Bronchial epithelial cell (primary cell): ENCODE data around the gene DPYD. TPM values are rescaled to one million over a fixed set of nuclear protein-coding genes. Genes with fewer than 3 reads are reported as not detected.
A peak's percentile ranks its signal among the peaks of the same experiment; 100 is the strongest.
"Not testable (repeated sequence)": the region's sequence is repeated elsewhere in the genome, so short reads cannot be mapped to it uniquely, and the experiment has no call there.

Experiments
- DNase-seq: peaks from one replicate; pipeline ENCODE4 v3.0.0-alpha.2; 2010; ENCODE audit warnings: low read depth
- FAIRE-seq: peaks from 2 replicates; lab custom pipeline; 2011; peaks lifted over from hg19 to GRCh38; lab: Jason Lieb, UNC
- H3K27me3 ChIP-seq: 2 replicates; pipeline ENCODE4 v1.5.1; 2011; ENCODE audit warnings: low read length; ENCODE audit not compliant: control insufficient read depth, insufficient read depth
- H3K36me3 ChIP-seq: 2 replicates; pipeline ENCODE4 v1.5.1; 2011; ENCODE audit warnings: low read length; ENCODE audit not compliant: control insufficient read depth, insufficient read depth
- H3K4me3 ChIP-seq: 2 replicates; pipeline ENCODE4 v1.5.1; 2011; ENCODE audit warnings: mild to moderate bottlenecking, low read depth, low read length, control low read depth
- total RNA-seq: library from RNA; depleted of rRNA; stranded (reverse); fragments of >200 nt; gene quantifications from 2 replicates; pipeline ENCODE4 v1.2.1, GENCODE V29; 2014
- TF ChIP-seq, protein P1 (sequence below): IDR thresholded peaks from 2 replicates; pipeline ENCODE4 v1.5.1; 2011; ENCODE audit warnings: mild to moderate bottlenecking, moderate library complexity, low read length, control low read depth, inconsistent platforms; ENCODE audit not compliant: insufficient read depth, severe bottlenecking

DPYD gene
- total RNA-seq, 1 donor from 2014 or later: 1.6 TPM

DNA sequence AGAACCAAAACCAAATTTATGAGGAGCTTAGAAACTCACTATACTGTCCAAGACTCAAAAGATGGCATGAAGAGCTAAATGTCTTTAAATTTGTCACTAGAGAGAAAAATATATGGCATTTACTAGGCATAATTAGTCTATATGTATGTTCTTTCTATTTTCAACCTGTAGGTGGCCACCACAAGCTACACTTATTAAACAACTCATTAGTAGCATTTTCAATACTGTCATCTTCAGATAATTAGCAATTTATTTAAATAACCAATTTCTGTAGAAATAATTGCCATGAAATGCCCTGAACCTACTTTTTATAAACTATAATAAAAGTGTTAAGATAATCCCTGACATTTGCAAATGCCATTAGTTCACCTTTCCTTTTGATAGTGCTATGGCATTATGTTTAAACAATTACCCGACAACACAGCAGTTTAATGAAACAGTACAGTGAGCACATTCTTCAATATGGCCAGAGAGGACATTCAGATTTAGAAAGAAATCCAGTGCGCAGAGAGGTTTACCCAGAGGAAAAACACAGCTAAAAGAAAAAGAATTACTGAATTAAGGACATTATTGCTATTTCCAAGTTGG lies 676.8 kb downstream of the DPYD start:
- TF ChIP-seq, protein P1, sequence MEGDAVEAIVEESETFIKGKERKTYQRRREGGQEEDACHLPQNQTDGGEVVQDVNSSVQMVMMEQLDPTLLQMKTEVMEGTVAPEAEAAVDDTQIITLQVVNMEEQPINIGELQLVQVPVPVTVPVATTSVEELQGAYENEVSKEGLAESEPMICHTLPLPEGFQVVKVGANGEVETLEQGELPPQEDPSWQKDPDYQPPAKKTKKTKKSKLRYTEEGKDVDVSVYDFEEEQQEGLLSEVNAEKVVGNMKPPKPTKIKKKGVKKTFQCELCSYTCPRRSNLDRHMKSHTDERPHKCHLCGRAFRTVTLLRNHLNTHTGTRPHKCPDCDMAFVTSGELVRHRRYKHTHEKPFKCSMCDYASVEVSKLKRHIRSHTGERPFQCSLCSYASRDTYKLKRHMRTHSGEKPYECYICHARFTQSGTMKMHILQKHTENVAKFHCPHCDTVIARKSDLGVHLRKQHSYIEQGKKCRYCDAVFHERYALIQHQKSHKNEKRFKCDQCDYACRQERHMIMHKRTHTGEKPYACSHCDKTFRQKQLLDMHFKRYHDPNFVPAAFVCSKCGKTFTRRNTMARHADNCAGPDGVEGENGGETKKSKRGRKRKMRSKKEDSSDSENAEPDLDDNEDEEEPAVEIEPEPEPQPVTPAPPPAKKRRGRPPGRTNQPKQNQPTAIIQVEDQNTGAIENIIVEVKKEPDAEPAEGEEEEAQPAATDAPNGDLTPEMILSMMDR: peak; percentile 36
- FAIRE-seq (no peak), DNase-seq (peak; percentile 45)
- no peaks in the 10 kb centered on the region for H3K36me3 ChIP-seq
- no peaks in the 10 kb centered on the region for H3K27me3 ChIP-seq
- H3K4me3 ChIP-seq: no peak overlapping the region

GRCh38 chr1:97238816-97239215 lies 682.0 kb downstream of the DPYD start:
- no peak for DNase-seq
- Histone ChIP-seq H3K36me3 (no peaks in the 10 kb centered on the region), H3K4me3 (no peak overlapping the region), H3K27me3 (no peaks in the 10 kb centered on the region)
- FAIRE-seq: no peak
- TF ChIP-seq, protein P1: no peak

DNA sequence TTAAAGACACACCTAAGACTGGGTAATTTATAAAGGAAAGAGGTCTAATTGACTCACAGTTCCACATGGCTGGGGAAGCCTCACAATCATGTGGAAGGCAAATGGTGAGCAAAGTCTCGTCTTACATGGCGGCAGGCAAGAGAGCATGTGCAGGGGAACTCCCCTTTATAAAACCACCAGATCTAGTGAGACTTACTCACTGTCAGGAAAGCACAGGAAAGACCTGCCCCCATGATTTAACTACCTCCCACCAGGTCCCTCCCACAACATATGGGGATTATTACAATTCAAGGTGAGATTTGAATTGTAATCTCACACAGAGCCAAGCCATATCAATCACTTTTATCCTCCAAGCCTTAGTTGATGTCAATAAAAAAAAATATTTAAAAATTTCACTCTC lies 689.5 kb downstream of the DPYD start:
- not testable (repeated sequence) for H3K27me3 ChIP-seq, DNase-seq, H3K4me3 ChIP-seq, H3K36me3 ChIP-seq, FAIRE-seq

DNA sequence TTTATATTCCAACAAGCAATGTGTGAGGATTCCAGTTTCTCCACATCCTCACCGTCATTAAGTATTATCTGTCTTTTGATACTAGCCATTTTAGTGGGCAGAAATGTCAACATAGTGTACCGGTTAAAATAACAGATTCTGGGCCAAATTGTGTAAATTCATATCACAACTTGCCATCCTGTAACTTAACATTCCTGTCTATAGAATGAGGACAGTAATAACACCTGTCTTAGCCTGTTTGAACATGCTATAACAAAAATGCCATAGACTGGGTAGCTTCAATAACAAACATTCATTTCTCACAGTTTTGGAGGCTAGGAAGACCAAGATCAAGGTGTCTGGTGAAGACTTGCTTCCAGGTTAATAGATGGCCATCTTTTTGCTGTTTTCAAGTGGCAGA lies 708.2 kb downstream of the DPYD start:
- no peaks in the 10 kb centered on the region for H3K36me3 ChIP-seq
- peak; percentile 76 for DNase-seq
- no peaks in the 10 kb centered on the region for H3K27me3 ChIP-seq
- TF ChIP-seq, protein P1: no peak
- no peak overlapping the region for H3K4me3 ChIP-seq
- no peak for FAIRE-seq

DNA sequence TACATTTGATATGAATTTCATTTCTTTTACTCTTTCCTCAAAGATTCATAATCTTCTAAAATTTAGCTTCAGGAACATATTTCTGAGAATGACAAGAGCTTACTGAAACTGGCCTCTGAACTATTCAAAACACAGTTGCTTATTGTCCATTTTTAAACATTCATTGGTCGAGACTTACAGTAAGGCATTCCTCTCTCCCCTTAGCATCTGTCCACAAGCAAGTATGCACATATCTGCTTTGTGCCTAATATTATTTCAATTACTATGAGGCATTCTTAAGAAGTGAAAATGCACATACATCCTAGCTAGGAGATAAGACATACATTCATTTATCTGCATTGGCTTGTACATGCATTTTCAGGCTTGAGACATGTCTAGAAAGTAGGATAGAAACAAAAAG lies 710.5 kb downstream of the DPYD start:
- H3K36me3 ChIP-seq: no peaks in the 10 kb centered on the region
- no peak for FAIRE-seq
- TF ChIP-seq, protein P1: no peak
- no peak overlapping the region for H3K4me3 ChIP-seq
- DNase-seq: no peak
- H3K27me3 ChIP-seq: no peaks in the 10 kb centered on the region

DNA sequence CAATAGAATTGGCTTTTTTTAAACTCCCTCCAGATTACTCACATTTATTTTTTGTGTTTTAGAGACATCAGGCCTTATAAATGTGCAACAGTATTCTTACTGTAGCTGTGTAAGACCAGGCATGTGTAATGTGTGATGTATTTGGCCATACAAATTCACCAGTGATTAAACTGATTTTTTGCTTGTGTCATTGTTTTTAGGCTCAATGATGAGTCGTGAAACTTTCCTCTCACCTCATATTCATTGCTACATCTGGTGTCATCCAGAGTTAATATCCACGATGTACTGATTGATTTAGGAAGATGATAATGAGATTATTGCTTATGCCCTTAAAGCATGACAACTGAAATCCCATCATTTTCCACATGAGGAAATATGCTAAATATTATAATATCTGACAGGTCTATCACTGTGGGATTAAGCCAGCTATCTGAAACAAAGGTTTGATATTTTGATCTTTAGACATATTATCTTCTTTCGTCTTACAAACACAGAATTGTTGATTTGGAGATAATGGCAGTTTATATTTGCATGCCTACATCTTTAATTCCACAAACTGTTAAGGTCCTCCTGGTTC lies 711.4 kb downstream of the DPYD start:
- Histone ChIP-seq H3K36me3 (no peaks in the 10 kb centered on the region), H3K27me3 (no peaks in the 10 kb centered on the region), H3K4me3 (no peak overlapping the region)
- TF ChIP-seq, protein P1: no peak
- DNase-seq (peak; percentile 60), FAIRE-seq (no peak)
